ENCODE results near the gene ART5. TPM values are rescaled to one million over a fixed set of nuclear protein-coding genes. Genes with fewer than 3 reads are reported as not detected.
A peak's percentile ranks its signal among the peaks of the same experiment; 100 is the strongest.
"Not testable (repeated sequence)": the region's sequence is repeated elsewhere in the genome, so short reads cannot be mapped to it uniquely, and the experiment has no call there.

ART5 gene
- total and polyA plus RNA-seq, 9 of the 15 experiments (the other 6 are each of a cell fraction or from before 2014, with no cell fraction given) = 0.08 to 0.59 (median 0.33) TPM

- H3K4me2 ChIP-seq (ENCODE audit: insufficient read depth, low read length) = no peak overlapping the region
- peaks cover 7% of the 10 kb centered on the region; the same call in 1 of the 2 replicates for H4K20me1 ChIP-seq (replicated peaks; ENCODE audit: control insufficient read depth, insufficient read depth, low read length)
- H3K9me3 ChIP-seq (replicated peaks; ENCODE audit: control insufficient read depth, insufficient read depth, low read depth, low read length) = no peaks in the 10 kb centered on the region
- no peak for FAIRE-seq
- no peak overlapping the region for H3K4me3 ChIP-seq
- BruUV-seq (replicated peaks) = no TSS peak
- ChIA-PET CTCF (ENCODE audit: low intra/inter-chr PET ratio) (no interaction called here), POLR2A (interaction anchor here (0.7 to 1.2 kb wide), 3 partner anchors 11 to 520 kb away, joined by 3 to 5 read pairs (median 3); partner anchors contain the start of gene CHRNA10)
- no peaks in the 10 kb centered on the region for H3K36me3 ChIP-seq (ENCODE audit: control insufficient read depth, insufficient read depth, low read length)
- 13% methylated on average over 29 of the region's 33 CpGs for whole genome bisulfite sequencing (ENCODE audit: insufficient coverage, low coverage, missing lambda C conversion rate)
- peaks cover 32 to 37% of the 10 kb centered on the region in 2 experiments for H3K27me3 ChIP-seq (ENCODE audit: control insufficient read depth in 2 of 2, insufficient read depth in 2 of 2, low read length in 2 of 2)
- no peak overlapping the region for H3K27ac ChIP-seq (ENCODE audit: extremely low read depth, low read depth, low read length)
- intact Hi-C loops (cut with micrococcal nuclease) (no loop called here), in situ Hi-C loops (cut with MboI) (no loop called here)
- H3K9ac ChIP-seq (ENCODE audit: insufficient read depth in 1 of 2, low read depth in 2 of 2, low read length in 2 of 2) = peak overlapping the region in 1 of 2 experiments; percentile 36; a peak in 1 of 4 replicates
- no peaks in the 10 kb centered on the region for H3K9me1 ChIP-seq (ENCODE audit: control insufficient read depth, insufficient read depth, low read length)
- no peaks in the 10 kb centered on the region for H3K79me2 ChIP-seq (ENCODE audit: control insufficient read depth, insufficient read depth, low read length)
- no peak for TF ChIP-seq KLF10 (CRISPR knock-in tag; IDR thresholded peaks at IDR 0.05)
- peak; percentile 58 for TF ChIP-seq NFIC (IDR thresholded peaks at IDR 0.05)
- no peak for TF ChIP-seq CREM (IDR thresholded peaks at IDR 0.05; ENCODE audit: low read depth)
- no peak for DNase-seq (ENCODE audit: extremely low read depth in 1 of 4, low spot score in 3 of 4)
- no peak for ATAC-seq
- peaks cover 0 to 5% of the 10 kb centered on the region in 2 experiments; a peak in 2 of 5 replicates for H3K4me1 ChIP-seq (replicated peaks in 1 of 2; ENCODE audit: control insufficient read depth in 2 of 2, insufficient read depth in 2 of 2, low read length in 2 of 2)
- H2AFZ ChIP-seq (ENCODE audit: low read depth, low read length) = no peak overlapping the region
Measured at GRCh38 chr11:3659595-3660515, 18.1 kb upstream of the ART5 start.

GRCh38 chr11:3658252-3658651 is 16.5 kb upstream of the ART5 start:
- 2% methylated on average over 7 of the region's 8 CpGs for WGBS (ENCODE audit: insufficient coverage, low coverage, missing lambda C conversion rate)
- Histone ChIP-seq H4K20me1 (replicated peaks; ENCODE audit: control insufficient read depth, insufficient read depth, low read length) (peaks cover 7% of the 10 kb centered on the region; the same call in 1 of the 2 replicates), H3K27ac (ENCODE audit: extremely low read depth, low read depth, low read length) (no peak overlapping the region), H3K9me3 (replicated peaks; ENCODE audit: control insufficient read depth, insufficient read depth, low read depth, low read length) (no peaks in the 10 kb centered on the region), H3K27me3 (ENCODE audit: control insufficient read depth in 2 of 2, insufficient read depth in 2 of 2, low read length in 2 of 2) (peaks cover 32 to 37% of the 10 kb centered on the region in 2 experiments), H3K36me3 (ENCODE audit: control insufficient read depth, insufficient read depth, low read length) (no peaks in the 10 kb centered on the region), H2AFZ (ENCODE audit: low read depth, low read length) (no peak overlapping the region), H3K4me3 (no peak overlapping the region), H3K4me2 (ENCODE audit: insufficient read depth, low read length) (no peak overlapping the region), H3K9me1 (ENCODE audit: control insufficient read depth, insufficient read depth, low read length) (no peaks in the 10 kb centered on the region), H3K79me2 (ENCODE audit: control insufficient read depth, insufficient read depth, low read length) (no peaks in the 10 kb centered on the region), H3K4me1 (replicated peaks in 1 of 2; ENCODE audit: control insufficient read depth in 2 of 2, insufficient read depth in 2 of 2, low read length in 2 of 2) (peaks cover 3 to 5% of the 10 kb centered on the region in 2 experiments; a peak in 4 of 5 replicates), H3K9ac (ENCODE audit: insufficient read depth in 1 of 2, low read depth in 2 of 2, low read length in 2 of 2) (no peak overlapping the region; a peak in 1 of 4 replicates)
- no peak for TF ChIP-seq ZBED1 (IDR thresholded peaks at IDR 0.05)
- TF ChIP-seq ZNF707 (CRISPR knock-in tag; conservative IDR thresholded peaks at IDR 0.05) = peak; percentile 74
- ChIA-PET CTCF (ENCODE audit: low intra/inter-chr PET ratio) (no interaction called here), POLR2A (no interaction called here)
- intact Hi-C loops (cut with micrococcal nuclease) = no loop called here
- ATAC-seq (no peak), DNase-seq (ENCODE audit: extremely low read depth in 1 of 4, low spot score in 3 of 4) (no peak), FAIRE-seq (no peak)
- BruUV-seq (replicated peaks) = no TSS peak
- in situ Hi-C loops (cut with MboI) = no loop called here

GRCh38 chr11:3657331-3657730 is 15.5 kb upstream of the ART5 start:
- H3K9ac ChIP-seq (ENCODE audit: insufficient read depth in 1 of 2, low read depth in 2 of 2, low read length in 2 of 2); H3K79me2 ChIP-seq (ENCODE audit: control insufficient read depth, insufficient read depth, low read length); ATAC-seq; H3K4me1 ChIP-seq (replicated peaks in 1 of 2; ENCODE audit: control insufficient read depth in 2 of 2, insufficient read depth in 2 of 2, low read length in 2 of 2); H3K4me3 ChIP-seq; H4K20me1 ChIP-seq (replicated peaks; ENCODE audit: control insufficient read depth, insufficient read depth, low read length); H2AFZ ChIP-seq (ENCODE audit: low read depth, low read length); DNase-seq (ENCODE audit: extremely low read depth in 1 of 4, low spot score in 3 of 4); H3K27ac ChIP-seq (ENCODE audit: extremely low read depth, low read depth, low read length); in situ Hi-C loops (cut with MboI); H3K9me3 ChIP-seq (replicated peaks; ENCODE audit: control insufficient read depth, insufficient read depth, low read depth, low read length); H3K9me1 ChIP-seq (ENCODE audit: control insufficient read depth, insufficient read depth, low read length); H3K4me2 ChIP-seq (ENCODE audit: insufficient read depth, low read length); FAIRE-seq; H3K36me3 ChIP-seq (ENCODE audit: control insufficient read depth, insufficient read depth, low read length); BruUV-seq (replicated peaks); intact Hi-C loops (cut with micrococcal nuclease): not testable (repeated sequence)
- WGBS (ENCODE audit: insufficient coverage, low coverage, missing lambda C conversion rate) = 1% methylated on average over 5 of the region's 5 CpGs
- H3K27me3 ChIP-seq (ENCODE audit: control insufficient read depth in 2 of 2, insufficient read depth in 2 of 2, low read length in 2 of 2) = peaks cover 32 to 37% of the 10 kb centered on the region in 2 experiments
- POLR2A ChIA-PET = interaction anchor here (0.7 kb wide), 1 partner anchor 9 kb away, joined by 3 read pairs; no protein-coding TSS in a partner anchor
- CTCF ChIA-PET (ENCODE audit: low intra/inter-chr PET ratio) = interaction anchor here (0.7 kb wide), 1 partner anchor 393 kb away, joined by 3 read pairs; no protein-coding TSS in a partner anchor
